ENCODE results near the gene SLC12A5.

The SLC12A5 gene

DNA sequence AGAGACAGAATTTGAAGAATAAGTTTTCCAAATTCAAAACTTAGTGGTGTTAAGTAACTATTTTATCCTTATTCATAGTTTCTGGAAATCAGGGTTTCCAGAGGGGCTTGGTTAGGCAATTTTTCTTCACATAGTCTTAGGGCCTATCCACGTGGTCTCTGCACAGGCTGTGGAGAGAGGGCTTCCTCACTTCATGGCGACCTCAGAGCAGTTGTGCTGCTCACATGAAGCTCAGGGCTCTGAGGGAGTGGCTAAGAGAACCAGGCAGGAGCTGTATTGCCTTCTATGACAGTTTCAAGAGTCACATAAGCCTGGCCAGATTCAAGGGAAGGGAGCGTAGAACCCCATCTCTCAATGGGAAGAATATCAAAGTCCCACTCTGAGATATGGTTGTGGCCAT is 75.2 kb downstream of the SLC12A5 start:
- no peak for DNase-seq (ENCODE audit: low read depth in 2 of 3, low spot score in 2 of 3)

GRCh38 chr20:46107061-46107460 is 78.0 kb downstream of the SLC12A5 start:
- DNase-seq (ENCODE audit: low read depth in 2 of 3, low spot score in 2 of 3): no peak

DNA sequence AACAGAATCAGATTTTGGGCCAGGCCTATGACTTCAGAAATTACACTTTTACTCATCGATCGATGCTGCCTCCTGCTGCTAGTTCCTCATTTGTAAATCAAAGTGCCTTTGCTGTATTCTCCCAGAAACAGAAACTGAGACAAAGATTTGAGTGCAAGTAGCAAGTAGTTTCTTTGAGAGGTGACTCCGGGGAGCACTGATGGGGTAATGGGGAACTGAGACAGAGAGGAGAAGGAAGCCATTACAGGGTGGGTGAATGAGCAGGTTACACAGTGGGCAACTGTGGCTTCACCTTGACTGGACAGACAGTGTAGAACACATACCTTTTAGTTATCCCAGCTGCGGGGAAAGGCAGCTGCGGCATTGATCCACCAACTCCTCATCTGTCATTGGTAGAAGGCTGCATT is 79.4 kb downstream of the SLC12A5 start:
- DNase-seq (ENCODE audit: low read depth in 2 of 3, low spot score in 2 of 3): no peak

- no peak for DNase-seq (ENCODE audit: low read depth in 2 of 3, low spot score in 2 of 3)
These were observed 80.0 kb downstream of the SLC12A5 start for GRCh38 chr20:46108976-46109375.

All from activated CD8-positive, alpha-beta memory T cell treated with anti-CD3 and anti-CD28 coated beads for 48 hours (primary cell).